ENCODE data around the gene SARNP. TPM values are rescaled to one million over a fixed set of nuclear protein-coding genes. Genes with fewer than 3 reads are reported as not detected.

SARNP gene
- total RNA-seq, 1 donor from 2014 or later = 98.7 TPM

DNA sequence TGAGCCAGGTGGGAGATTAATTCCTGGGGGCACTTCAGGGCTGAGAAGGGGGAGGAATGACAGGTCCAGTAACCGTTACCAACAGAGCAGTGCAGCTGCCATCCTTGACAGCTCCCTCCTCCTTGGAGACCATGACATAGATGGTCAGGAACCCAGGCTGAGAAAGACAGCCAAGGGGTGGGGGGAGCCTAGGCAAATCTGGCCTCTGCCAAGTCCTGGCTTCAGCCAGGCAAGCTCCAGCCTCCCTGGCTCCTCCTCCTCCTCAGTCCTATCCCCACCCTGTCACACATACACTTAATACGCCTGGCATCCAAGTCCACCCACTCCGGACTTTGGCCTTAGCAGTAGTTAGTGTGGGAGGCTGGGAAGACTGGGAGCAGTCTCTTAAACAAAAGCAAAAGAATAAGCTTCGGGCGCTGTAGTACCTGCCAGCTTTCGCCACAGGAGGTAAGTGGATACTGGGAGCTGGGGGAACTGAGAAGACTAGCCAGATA is 97.4 kb downstream of the SARNP start, which contains the start of gene RDH5:
TSS of gene RDH5 (plus strand) at position 323 of the 494 bp plus-strand sequence. CDS start 792 bp downstream, outside the sequence.
- no peak within 1 kb of the TSS for H3K27ac Mint-ChIP-seq (ENCODE audit: unreplicated experiment)
- no peak within 1 kb of the TSS for H3K4me3 Mint-ChIP-seq (ENCODE audit: unreplicated experiment)
- H3K9me3 Mint-ChIP-seq (ENCODE audit: unreplicated experiment) = peaks cover 11% of the 10 kb centered on the region

DNA sequence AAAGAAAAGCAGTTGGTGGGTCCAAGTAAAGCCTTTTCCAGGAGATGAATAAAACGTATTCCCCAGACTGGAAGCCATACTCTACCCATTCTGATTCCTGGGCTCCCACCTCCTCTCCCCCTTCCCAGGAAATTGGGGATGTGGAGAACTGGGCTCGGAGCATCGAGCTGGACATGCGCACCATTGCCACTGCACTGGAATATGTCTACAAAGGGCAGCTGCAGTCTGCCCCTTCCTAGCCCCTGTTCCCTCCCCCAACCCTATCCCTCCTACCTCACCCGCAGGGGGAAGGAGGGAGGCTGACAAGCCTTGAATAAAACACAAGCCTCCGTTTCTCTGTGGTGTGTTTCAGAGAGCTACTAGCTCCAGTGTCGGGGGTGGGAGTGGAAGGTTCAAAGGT is 98.2 kb downstream of the SARNP start:
- Mint-ChIP-seq H3K4me1 (ENCODE audit: low read depth, unreplicated experiment) (peaks cover 19% of the 10 kb centered on the region), H3K27me3 (ENCODE audit: unreplicated experiment) (peaks cover 12% of the 10 kb centered on the region), H3K9me3 (ENCODE audit: unreplicated experiment) (peaks cover 12% of the 10 kb centered on the region), H3K4me3 (ENCODE audit: unreplicated experiment) (no peak overlapping the region), H3K36me3 (ENCODE audit: unreplicated experiment) (no peaks in the 10 kb centered on the region), H3K27ac (ENCODE audit: unreplicated experiment) (no peak overlapping the region)
- no peak for TF ChIP-seq CTCF (IDR thresholded peaks at IDR 0.05; ENCODE audit: partially characterized antibody, unreplicated experiment)
- no peak for DNase-seq

More for the DNA sequence above, 97.4 kb downstream of the SARNP start, which contains the start of gene RDH5:
- Mint-ChIP-seq H3K27me3 (ENCODE audit: unreplicated experiment) (peaks cover 12% of the 10 kb centered on the region), H3K4me1 (ENCODE audit: low read depth, unreplicated experiment) (peaks cover 24% of the 10 kb centered on the region), H3K36me3 (ENCODE audit: unreplicated experiment) (no peaks in the 10 kb centered on the region)
- no peak for DNase-seq
- TF ChIP-seq CTCF (IDR thresholded peaks at IDR 0.05; ENCODE audit: partially characterized antibody, unreplicated experiment) = no peak

DNA sequence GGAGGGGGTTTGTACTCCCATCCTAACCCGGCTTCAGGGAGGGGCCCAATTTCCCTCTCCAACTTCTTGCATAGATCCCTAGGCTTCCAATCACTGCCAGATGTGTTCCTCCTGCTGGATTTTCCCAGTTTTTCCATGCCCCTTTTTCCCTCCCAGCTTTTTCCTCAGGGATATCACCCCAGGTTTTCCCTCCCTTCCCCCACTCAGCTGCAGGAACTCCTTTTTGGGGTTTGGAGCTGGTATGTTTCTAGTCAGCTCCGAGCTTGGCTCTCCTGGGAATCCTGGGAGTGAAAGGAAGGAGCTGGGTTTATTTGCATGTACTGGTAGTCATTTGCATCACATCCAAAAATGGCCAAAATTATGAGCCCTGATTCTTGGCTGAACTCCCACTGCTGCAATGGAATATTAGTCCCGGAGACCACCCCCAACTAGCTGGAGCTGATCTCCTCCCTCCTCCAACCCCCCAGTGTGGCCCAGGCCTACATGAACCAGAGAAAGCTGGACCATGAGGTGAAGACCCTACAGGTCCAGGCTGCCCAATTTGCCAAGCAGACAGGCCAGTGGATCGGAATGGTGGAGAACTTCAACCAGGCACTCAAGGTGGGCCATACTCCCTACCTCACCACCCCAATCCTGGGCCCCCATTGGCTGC is 98.8 kb downstream of the SARNP start:
- H3K27ac Mint-ChIP-seq (ENCODE audit: unreplicated experiment) = no peak overlapping the region

GRCh38 chr12:55718015-55718414 is 99.5 kb downstream of the SARNP start:
- no peak for TF ChIP-seq CTCF (IDR thresholded peaks at IDR 0.05; ENCODE audit: partially characterized antibody, unreplicated experiment)
- H3K4me1 Mint-ChIP-seq (ENCODE audit: low read depth, unreplicated experiment) = peaks cover 19% of the 10 kb centered on the region
- DNase-seq = peak; percentile 1
- H3K36me3 Mint-ChIP-seq (ENCODE audit: unreplicated experiment) = no peaks in the 10 kb centered on the region
- H3K27ac Mint-ChIP-seq (ENCODE audit: unreplicated experiment) = no peak overlapping the region
- peaks cover 12% of the 10 kb centered on the region for H3K27me3 Mint-ChIP-seq (ENCODE audit: unreplicated experiment)
- H3K4me3 Mint-ChIP-seq (ENCODE audit: unreplicated experiment) = peak overlapping the region; percentile 58
- peaks cover 12% of the 10 kb centered on the region for H3K9me3 Mint-ChIP-seq (ENCODE audit: unreplicated experiment)

More for the DNA sequence above, 98.8 kb downstream of the SARNP start:
- TF ChIP-seq CTCF (IDR thresholded peaks at IDR 0.05; ENCODE audit: partially characterized antibody, unreplicated experiment) = no peak
- Mint-ChIP-seq H3K4me1 (ENCODE audit: low read depth, unreplicated experiment) (peaks cover 19% of the 10 kb centered on the region), H3K4me3 (ENCODE audit: unreplicated experiment) (peak overlapping the region; percentile 58), H3K36me3 (ENCODE audit: unreplicated experiment) (no peaks in the 10 kb centered on the region), H3K9me3 (ENCODE audit: unreplicated experiment) (peaks cover 12% of the 10 kb centered on the region), H3K27me3 (ENCODE audit: unreplicated experiment) (peaks cover 12% of the 10 kb centered on the region)
- DNase-seq = peak; percentile 3
